Spleen (tissue), 7 donors: ENCODE data around the gene DPAGT1.

ENCODE experiments used
- CTCF ChIP-seq, 11 experiments: fragments of 200-600 bp in 7 of 11; fragments of 450-650 bp in 4 of 11; sonication (generic) in 4 of 11; IDR thresholded peaks in 8 of 11; conservative IDR thresholded peaks in 3 of 11; 1 replicate in 7 of 11; 2 replicates in 4 of 11; pipeline versions ENCODE4 v1.4.0 to v1.8.0; 2016 to 2021; ENCODE audit warnings: antibody characterized with exemption in 11 of 11, inconsistent platforms in 4 of 11, mild to moderate bottlenecking in 1 of 11
- POLR2A ChIP-seq, 3 donors: fragments of 450-650 bp; IDR thresholded peaks; one replicate each; pipeline ENCODE4 v1.5.1; 2017; ENCODE audit warnings: antibody characterized with exemption in 3 of 3, mild to moderate bottlenecking in 1 of 3
- donor health status: DM: no; HTN: no; CAD: no; lungs with moderate emphysema.
- donor health status: DM: no; HTN: no; CAD: no.
- donor health status: DM: no; HTN: no; CAD: no.

GRCh38 chr11:119099711-119100110, 1.9 kb downstream of the DPAGT1 start:
- TF ChIP-seq CTCF (IDR thresholded peaks at IDR 0.05 in 8 of 11, conservative IDR thresholded peaks at IDR 0.05 in 3 of 11) (no peak), POLR2A (IDR thresholded peaks at IDR 0.05) (no peak)
